Measurements from ENCODE around the gene RBM39. TPM values are rescaled to one million over a fixed set of nuclear protein-coding genes. Genes with fewer than 3 reads are reported as not detected.
A peak's percentile ranks its signal among the peaks of the same experiment; 100 is the strongest.

The RBM39 gene
- total and polyA plus RNA-seq, 2 experiments from 2014 or later, result 259 to 413 TPM

DNA sequence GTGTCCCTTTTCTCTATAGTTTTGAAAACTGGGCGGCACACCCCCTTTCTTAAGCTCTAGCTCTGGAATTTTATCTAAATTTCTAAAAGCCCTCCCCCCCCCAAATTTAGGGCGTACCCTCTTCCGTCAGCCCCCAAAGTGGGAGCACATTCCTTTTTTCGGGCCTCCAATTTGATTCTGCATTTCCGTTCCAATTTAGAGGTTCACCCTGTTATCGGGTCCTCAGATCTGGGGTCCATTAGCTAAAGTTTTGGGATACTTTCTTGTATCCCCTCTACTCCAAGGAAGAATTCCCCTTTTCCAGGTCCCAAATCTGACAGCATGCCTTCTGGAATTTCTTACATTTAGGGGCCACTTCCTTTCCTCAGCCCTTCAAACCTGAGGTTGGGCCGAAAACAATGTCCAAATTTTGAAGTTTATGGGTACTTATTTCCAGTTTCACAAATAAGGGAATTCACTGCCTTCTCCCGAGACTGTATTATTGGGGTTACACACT lies 30.6 kb upstream of the RBM39 start:
- H3K27ac ChIP-seq (ENCODE audit: low read depth), result peak overlapping the region; percentile 57; the same call in 1 of the 2 replicates
- ATAC-seq (no peak), DNase-seq (ENCODE audit: low spot score) (peak; percentile 16)
- H3K9me2 ChIP-seq (ENCODE audit: insufficient read depth), result peaks cover 5% of the 10 kb centered on the region; the same call in 1 of the 2 replicates
- H3K4me3 ChIP-seq, result peak overlapping the region; percentile 89
- Mint-ChIP-seq H3K27me3 (ENCODE audit: insufficient read depth, low read depth, poor library complexity) (peaks cover 25% of the 10 kb centered on the region), H3K4me1 (peaks cover 38% of the 10 kb centered on the region), H3K36me3 (ENCODE audit: low read depth) (peaks cover 22% of the 10 kb centered on the region), H3K27ac (peak overlapping the region; percentile 94), H3K4me3 (peak overlapping the region; percentile 93), H3K9me3 (peaks cover 12% of the 10 kb centered on the region; the same call in 2 of the 3 replicates)
- peaks cover 11% of the 10 kb centered on the region; the same call in 1 of the 2 replicates for H3K36me3 ChIP-seq (ENCODE audit: insufficient read depth)
- H3K27me3 ChIP-seq (ENCODE audit: insufficient read depth), result peaks cover 10% of the 10 kb centered on the region
- H2AFZ ChIP-seq, result no peak overlapping the region
- H3K79me2 ChIP-seq (replicated peaks; ENCODE audit: insufficient read depth), result peaks cover 54% of the 10 kb centered on the region
- TF ChIP-seq ZNF331 (CRISPR knock-in tag; IDR thresholded peaks at IDR 0.05; ENCODE audit: low read depth), result no peak
- no peak for TF ChIP-seq ZNF114 (CRISPR knock-in tag; IDR thresholded peaks at IDR 0.05)
- TF ChIP-seq, protein P1, sequence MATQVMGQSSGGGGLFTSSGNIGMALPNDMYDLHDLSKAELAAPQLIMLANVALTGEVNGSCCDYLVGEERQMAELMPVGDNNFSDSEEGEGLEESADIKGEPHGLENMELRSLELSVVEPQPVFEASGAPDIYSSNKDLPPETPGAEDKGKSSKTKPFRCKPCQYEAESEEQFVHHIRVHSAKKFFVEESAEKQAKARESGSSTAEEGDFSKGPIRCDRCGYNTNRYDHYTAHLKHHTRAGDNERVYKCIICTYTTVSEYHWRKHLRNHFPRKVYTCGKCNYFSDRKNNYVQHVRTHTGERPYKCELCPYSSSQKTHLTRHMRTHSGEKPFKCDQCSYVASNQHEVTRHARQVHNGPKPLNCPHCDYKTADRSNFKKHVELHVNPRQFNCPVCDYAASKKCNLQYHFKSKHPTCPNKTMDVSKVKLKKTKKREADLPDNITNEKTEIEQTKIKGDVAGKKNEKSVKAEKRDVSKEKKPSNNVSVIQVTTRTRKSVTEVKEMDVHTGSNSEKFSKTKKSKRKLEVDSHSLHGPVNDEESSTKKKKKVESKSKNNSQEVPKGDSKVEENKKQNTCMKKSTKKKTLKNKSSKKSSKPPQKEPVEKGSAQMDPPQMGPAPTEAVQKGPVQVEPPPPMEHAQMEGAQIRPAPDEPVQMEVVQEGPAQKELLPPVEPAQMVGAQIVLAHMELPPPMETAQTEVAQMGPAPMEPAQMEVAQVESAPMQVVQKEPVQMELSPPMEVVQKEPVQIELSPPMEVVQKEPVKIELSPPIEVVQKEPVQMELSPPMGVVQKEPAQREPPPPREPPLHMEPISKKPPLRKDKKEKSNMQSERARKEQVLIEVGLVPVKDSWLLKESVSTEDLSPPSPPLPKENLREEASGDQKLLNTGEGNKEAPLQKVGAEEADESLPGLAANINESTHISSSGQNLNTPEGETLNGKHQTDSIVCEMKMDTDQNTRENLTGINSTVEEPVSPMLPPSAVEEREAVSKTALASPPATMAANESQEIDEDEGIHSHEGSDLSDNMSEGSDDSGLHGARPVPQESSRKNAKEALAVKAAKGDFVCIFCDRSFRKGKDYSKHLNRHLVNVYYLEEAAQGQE (IDR thresholded peaks at IDR 0.05; ENCODE audit: unreplicated experiment), result no peak
- TF ChIP-seq, protein P2, sequence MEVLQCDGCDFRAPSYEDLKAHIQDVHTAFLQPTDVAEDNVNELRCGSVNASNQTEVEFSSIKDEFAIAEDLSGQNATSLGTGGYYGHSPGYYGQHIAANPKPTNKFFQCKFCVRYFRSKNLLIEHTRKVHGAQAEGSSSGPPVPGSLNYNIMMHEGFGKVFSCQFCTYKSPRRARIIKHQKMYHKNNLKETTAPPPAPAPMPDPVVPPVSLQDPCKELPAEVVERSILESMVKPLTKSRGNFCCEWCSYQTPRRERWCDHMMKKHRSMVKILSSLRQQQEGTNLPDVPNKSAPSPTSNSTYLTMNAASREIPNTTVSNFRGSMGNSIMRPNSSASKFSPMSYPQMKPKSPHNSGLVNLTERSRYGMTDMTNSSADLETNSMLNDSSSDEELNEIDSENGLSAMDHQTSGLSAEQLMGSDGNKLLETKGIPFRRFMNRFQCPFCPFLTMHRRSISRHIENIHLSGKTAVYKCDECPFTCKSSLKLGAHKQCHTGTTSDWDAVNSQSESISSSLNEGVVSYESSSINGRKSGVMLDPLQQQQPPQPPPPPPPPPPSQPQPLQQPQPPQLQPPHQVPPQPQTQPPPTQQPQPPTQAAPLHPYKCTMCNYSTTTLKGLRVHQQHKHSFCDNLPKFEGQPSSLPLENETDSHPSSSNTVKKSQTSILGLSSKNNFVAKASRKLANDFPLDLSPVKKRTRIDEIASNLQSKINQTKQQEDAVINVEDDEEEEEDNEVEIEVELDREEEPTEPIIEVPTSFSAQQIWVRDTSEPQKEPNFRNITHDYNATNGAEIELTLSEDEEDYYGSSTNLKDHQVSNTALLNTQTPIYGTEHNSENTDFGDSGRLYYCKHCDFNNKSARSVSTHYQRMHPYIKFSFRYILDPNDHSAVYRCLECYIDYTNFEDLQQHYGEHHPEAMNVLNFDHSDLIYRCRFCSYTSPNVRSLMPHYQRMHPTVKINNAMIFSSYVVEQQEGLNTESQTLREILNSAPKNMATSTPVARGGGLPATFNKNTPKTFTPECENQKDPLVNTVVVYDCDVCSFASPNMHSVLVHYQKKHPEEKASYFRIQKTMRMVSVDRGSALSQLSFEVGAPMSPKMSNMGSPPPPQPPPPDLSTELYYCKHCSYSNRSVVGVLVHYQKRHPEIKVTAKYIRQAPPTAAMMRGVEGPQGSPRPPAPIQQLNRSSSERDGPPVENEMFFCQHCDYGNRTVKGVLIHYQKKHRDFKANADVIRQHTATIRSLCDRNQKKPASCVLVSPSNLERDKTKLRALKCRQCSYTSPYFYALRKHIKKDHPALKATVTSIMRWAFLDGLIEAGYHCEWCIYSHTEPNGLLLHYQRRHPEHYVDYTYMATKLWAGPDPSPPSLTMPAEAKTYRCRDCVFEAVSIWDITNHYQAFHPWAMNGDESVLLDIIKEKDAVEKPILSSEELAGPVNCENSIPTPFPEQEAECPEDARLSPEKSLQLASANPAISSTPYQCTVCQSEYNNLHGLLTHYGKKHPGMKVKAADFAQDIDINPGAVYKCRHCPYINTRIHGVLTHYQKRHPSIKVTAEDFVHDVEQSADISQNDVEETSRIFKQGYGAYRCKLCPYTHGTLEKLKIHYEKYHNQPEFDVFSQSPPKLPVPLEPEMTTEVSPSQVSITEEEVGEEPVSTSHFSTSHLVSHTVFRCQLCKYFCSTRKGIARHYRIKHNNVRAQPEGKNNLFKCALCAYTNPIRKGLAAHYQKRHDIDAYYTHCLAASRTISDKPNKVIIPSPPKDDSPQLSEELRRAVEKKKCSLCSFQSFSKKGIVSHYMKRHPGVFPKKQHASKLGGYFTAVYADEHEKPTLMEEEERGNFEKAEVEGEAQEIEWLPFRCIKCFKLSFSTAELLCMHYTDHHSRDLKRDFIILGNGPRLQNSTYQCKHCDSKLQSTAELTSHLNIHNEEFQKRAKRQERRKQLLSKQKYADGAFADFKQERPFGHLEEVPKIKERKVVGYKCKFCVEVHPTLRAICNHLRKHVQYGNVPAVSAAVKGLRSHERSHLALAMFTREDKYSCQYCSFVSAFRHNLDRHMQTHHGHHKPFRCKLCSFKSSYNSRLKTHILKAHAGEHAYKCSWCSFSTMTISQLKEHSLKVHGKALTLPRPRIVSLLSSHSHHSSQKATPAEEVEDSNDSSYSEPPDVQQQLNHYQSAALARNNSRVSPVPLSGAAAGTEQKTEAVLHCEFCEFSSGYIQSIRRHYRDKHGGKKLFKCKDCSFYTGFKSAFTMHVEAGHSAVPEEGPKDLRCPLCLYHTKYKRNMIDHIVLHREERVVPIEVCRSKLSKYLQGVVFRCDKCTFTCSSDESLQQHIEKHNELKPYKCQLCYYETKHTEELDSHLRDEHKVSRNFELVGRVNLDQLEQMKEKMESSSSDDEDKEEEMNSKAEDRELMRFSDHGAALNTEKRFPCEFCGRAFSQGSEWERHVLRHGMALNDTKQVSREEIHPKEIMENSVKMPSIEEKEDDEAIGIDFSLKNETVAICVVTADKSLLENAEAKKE (CRISPR knock-in tag; IDR thresholded peaks at IDR 0.05), result no peak
- no peak for TF ChIP-seq JUNB (IDR thresholded peaks at IDR 0.05; ENCODE audit: unreplicated experiment)
- TF ChIP-seq NANOG (IDR thresholded peaks at IDR 0.05; ENCODE audit: borderline replicate concordance), result no peak
- peaks cover 28% of the 10 kb centered on the region for H4K20me1 ChIP-seq (replicated peaks; ENCODE audit: insufficient read depth)
- H3K4me2 ChIP-seq, result peak overlapping the region; percentile 94
- H3F3A ChIP-seq (replicated peaks; ENCODE audit: low read depth), result peaks cover 12% of the 10 kb centered on the region
- H3K4me1 ChIP-seq (ENCODE audit: insufficient read depth), result peaks cover 32% of the 10 kb centered on the region

Data from GM23338 (cell line).